ENCODE results near the gene MYMK.

Gene MYMK

GRCh38 chr9:133558191-133559126, 33.7 kb upstream of the MYMK start:
- DNase-seq (ENCODE audit: low read depth) = peak; percentile 11

GRCh38 chr9:133557581-133557980, 32.8 kb upstream of the MYMK start:
- DNase-seq (ENCODE audit: low read depth) = no peak

- DNase-seq (ENCODE audit: low read depth) = no peak
Measured at GRCh38 chr9:133556354-133556753, 31.6 kb upstream of the MYMK start.

GRCh38 chr9:133554729-133555128, 30.0 kb upstream of the MYMK start:
- DNase-seq (ENCODE audit: low read depth) = no peak

GRCh38 chr9:133553973-133554713, 29.4 kb upstream of the MYMK start:
- DNase-seq (ENCODE audit: low read depth) = no peak

GRCh38 chr9:133553123-133553522, 28.4 kb upstream of the MYMK start:
- no peak for DNase-seq (ENCODE audit: low read depth)

- DNase-seq (ENCODE audit: low read depth) = no peak
Measured at GRCh38 chr9:133552236-133552635, 27.5 kb upstream of the MYMK start.

- DNase-seq (ENCODE audit: low read depth) = no peak
Measured at GRCh38 chr9:133551446-133551845, 26.7 kb upstream of the MYMK start.

GRCh38 chr9:133547116-133547515, 22.4 kb upstream of the MYMK start:
- DNase-seq (ENCODE audit: low read depth) = no peak

- DNase-seq (ENCODE audit: low read depth) = no peak
Measured at GRCh38 chr9:133546287-133546680, 21.5 kb upstream of the MYMK start.

GRCh38 chr9:133545494-133546286, 20.9 kb upstream of the MYMK start:
- DNase-seq (ENCODE audit: low read depth) = no peak

- DNase-seq (ENCODE audit: low read depth) = no peak
Measured at GRCh38 chr9:133543772-133544467, 19.2 kb upstream of the MYMK start.

GRCh38 chr9:133542002-133542401, 17.2 kb upstream of the MYMK start:
- no peak for DNase-seq (ENCODE audit: low read depth)

GRCh38 chr9:133540698-133541025, 15.9 kb upstream of the MYMK start:
- no peak for DNase-seq (ENCODE audit: low read depth)

GRCh38 chr9:133539991-133540697, 15.4 kb upstream of the MYMK start:
- DNase-seq (ENCODE audit: low read depth) = no peak

- DNase-seq (ENCODE audit: low read depth) = no peak
Measured at GRCh38 chr9:133538851-133539833, 14.4 kb upstream of the MYMK start.

- no peak for DNase-seq (ENCODE audit: low read depth)
Measured at GRCh38 chr9:133538176-133538575, 13.4 kb upstream of the MYMK start.

GRCh38 chr9:133537257-133537656, 12.5 kb upstream of the MYMK start:
- DNase-seq (ENCODE audit: low read depth) = no peak

GRCh38 chr9:133536536-133536935, 11.8 kb upstream of the MYMK start:
- no peak for DNase-seq (ENCODE audit: low read depth)

- no peak for DNase-seq (ENCODE audit: low read depth)
Measured at GRCh38 chr9:133536080-133536479, 11.3 kb upstream of the MYMK start.
